ENCODE measurements around the gene PTPRE. TPM values are rescaled to one million over a fixed set of nuclear protein-coding genes. Genes with fewer than 3 reads are reported as not detected.

Gene PTPRE
- total and polyA plus RNA-seq, 10 of the 15 experiments (the other 5 are each of a cell fraction or from before 2014, with no cell fraction given), result 2.9 to 7.6 (median 5.8) TPM

DNA sequence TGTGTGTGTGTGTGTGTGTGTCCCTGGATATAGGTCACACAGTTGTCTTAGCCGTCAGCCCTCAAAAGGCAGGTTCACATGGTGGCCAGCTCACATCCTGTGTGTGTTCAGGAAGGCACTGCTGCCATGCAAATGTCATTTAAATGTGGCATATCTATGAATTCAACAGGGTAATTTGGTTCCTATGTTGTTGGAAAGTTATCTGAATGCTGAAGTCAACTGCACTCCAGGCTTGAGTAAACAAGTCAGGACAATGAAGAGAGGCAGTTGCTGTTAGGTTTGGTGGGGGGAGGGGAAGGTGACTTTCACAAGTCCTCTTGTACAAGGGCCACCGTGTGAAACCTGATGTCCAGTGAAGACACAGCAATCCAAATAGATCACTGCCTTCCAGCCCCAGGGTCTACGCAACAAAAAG lies 61.1 kb downstream of the PTPRE start:
- intact Hi-C loops (cut with micrococcal nuclease; ENCODE audit: unreplicated experiment), result no loop called here
- ATAC-seq, result no peak
- ChIA-PET CTCF (no interaction called here), POLR2A (no interaction called here), SMC1A (ENCODE audit: uncharacterized antibody, unreplicated experiment) (no interaction called here), RAD21 (ENCODE audit: unreplicated experiment) (no interaction called here)
- 24% methylated on average over 3 of the region's 3 CpGs for WGBS (ENCODE audit: insufficient coverage, insufficient replicate concordance, low lambda C conversion rate, missing lambda C conversion rate)
- Histone ChIP-seq H3K9me3 (replicated peaks; ENCODE audit: control insufficient read depth, insufficient read depth, low read length) (no peaks in the 10 kb centered on the region), H3K4me2 (ENCODE audit: control insufficient read depth, insufficient read depth) (no peak overlapping the region), H3K9ac (ENCODE audit: control insufficient read depth, insufficient read depth, low read length) (no peak overlapping the region), H3K4me3 (no peak overlapping the region), H4K20me1 (ENCODE audit: control insufficient read depth, insufficient read depth) (no peaks in the 10 kb centered on the region), H2AFZ (ENCODE audit: control insufficient read depth, low read depth, low read length) (no peak overlapping the region), H3K79me2 (ENCODE audit: control insufficient read depth, insufficient read depth, low read length) (no peaks in the 10 kb centered on the region), H3K27me3 (replicated peaks in 1 of 2; ENCODE audit: control insufficient read depth in 2 of 2, insufficient read depth in 2 of 2, low read length in 1 of 2) (0 out of 4 replicates have a peak, but pooled peaks cover 0 to 2% of the 10 kb centered on the region in 2 experiments), H3K27ac (ENCODE audit: control insufficient read depth, insufficient read depth) (no peak overlapping the region), H3K4me1 (ENCODE audit: control insufficient read depth, insufficient read depth, low read length) (no peaks in the 10 kb centered on the region), H3K36me3 (ENCODE audit: control insufficient read depth in 2 of 2, insufficient read depth in 2 of 2, low read length in 1 of 2) (no peaks in the 10 kb centered on the region)
- in situ Hi-C loops (cut with MboI), result no loop called here
- TF ChIP-seq PAX8 (IDR thresholded peaks at IDR 0.05) (no peak), IKZF1 (conservative IDR thresholded peaks at IDR 0.05) (no peak), NFXL1 (IDR thresholded peaks at IDR 0.05; ENCODE audit: borderline replicate concordance) (no peak), RBBP5 (conservative IDR thresholded peaks at IDR 0.05) (no peak), HDAC6 (IDR thresholded peaks at IDR 0.05; ENCODE audit: unreplicated experiment) (no peak), SPI1 (IDR thresholded peaks at IDR 0.05; ENCODE audit: borderline replicate concordance, insufficient read depth, low read depth, low read length) (no peak), SMAD5 (IDR thresholded peaks at IDR 0.05; ENCODE audit: low read depth) (no peak), ZBED1 (IDR thresholded peaks at IDR 0.05; ENCODE audit: borderline replicate concordance) (no peak), CBFB (IDR thresholded peaks at IDR 0.05; ENCODE audit: low read depth) (no peak), ZNF622 (IDR thresholded peaks at IDR 0.05) (no peak)
- TF ChIP-seq, protein P1, sequence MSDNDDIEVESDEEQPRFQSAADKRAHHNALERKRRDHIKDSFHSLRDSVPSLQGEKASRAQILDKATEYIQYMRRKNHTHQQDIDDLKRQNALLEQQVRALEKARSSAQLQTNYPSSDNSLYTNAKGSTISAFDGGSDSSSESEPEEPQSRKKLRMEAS (IDR thresholded peaks at IDR 0.05; ENCODE audit: low read depth, low read length), result no peak
- TF ChIP-seq, protein P2, sequence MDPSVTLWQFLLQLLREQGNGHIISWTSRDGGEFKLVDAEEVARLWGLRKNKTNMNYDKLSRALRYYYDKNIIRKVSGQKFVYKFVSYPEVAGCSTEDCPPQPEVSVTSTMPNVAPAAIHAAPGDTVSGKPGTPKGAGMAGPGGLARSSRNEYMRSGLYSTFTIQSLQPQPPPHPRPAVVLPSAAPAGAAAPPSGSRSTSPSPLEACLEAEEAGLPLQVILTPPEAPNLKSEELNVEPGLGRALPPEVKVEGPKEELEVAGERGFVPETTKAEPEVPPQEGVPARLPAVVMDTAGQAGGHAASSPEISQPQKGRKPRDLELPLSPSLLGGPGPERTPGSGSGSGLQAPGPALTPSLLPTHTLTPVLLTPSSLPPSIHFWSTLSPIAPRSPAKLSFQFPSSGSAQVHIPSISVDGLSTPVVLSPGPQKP (IDR thresholded peaks at IDR 0.05; ENCODE audit: low read depth, low read length), result no peak
- no TSS peak for BruUV-seq (replicated peaks)
- DNase-seq (ENCODE audit: low read depth, low spot score), result no peak
- FAIRE-seq, result no peak
